Activated CD4-positive, alpha-beta memory T cell treated with anti-CD3 and anti-CD28 coated beads, Interleukin-2, amount 10 ng/mL, durations not matched to agents 7 days and 5 days (primary cell): Measurements from ENCODE around the gene ZAR1. TPM values are rescaled to one million over a fixed set of nuclear protein-coding genes. Genes with fewer than 3 reads are reported as not detected.

ENCODE experiments used
- CTCF ChIA-PET: fragments of 350-600 bp; sonication (Branson Sonifier 250); formaldehyde crosslinking; loops from one replicate; lab custom pipeline; 2021; ENCODE audit warnings: antibody characterized with exemption, inconsistent platforms; lab: Charles Lee
- POLR2A ChIA-PET: fragments of 350-600 bp; sonication (Branson Sonifier 250); formaldehyde crosslinking; loops from one replicate; lab custom pipeline; 2021; ENCODE audit warnings: antibody characterized with exemption; lab: Charles Lee
- DNase-seq: peaks from one replicate; pipeline ENCODE4 v3.0.0-alpha.2; 2020
- H3K27ac Mint-ChIP-seq: one replicate; pipeline ENCODE4 v1.8.0; 2021; ENCODE audit warnings: mild to moderate bottlenecking, mixed read lengths
- H3K27me3 Mint-ChIP-seq: one replicate; pipeline ENCODE4 v1.8.0; 2021; ENCODE audit warnings: mixed read lengths
- H3K36me3 Mint-ChIP-seq: one replicate; pipeline ENCODE4 v1.8.0; 2021; ENCODE audit warnings: low read depth, mixed read lengths
- H3K4me1 Mint-ChIP-seq: one replicate; pipeline ENCODE4 v1.8.0; 2021; ENCODE audit warnings: mixed read lengths
- H3K4me3 Mint-ChIP-seq: one replicate; pipeline ENCODE4 v1.8.0; 2021; ENCODE audit warnings: mild to moderate bottlenecking, mixed read lengths
- H3K9me3 Mint-ChIP-seq: one replicate; pipeline ENCODE4 v1.8.0; 2021; ENCODE audit warnings: mixed read lengths
- total RNA-seq, 2 experiments: library from RNA; stranded (reverse); gene quantifications; one replicate each; pipeline ENCODE4 v1.2.3, GENCODE V29; 2021

ZAR1 gene
- total RNA-seq, 2 experiments from 2014 or later = not detected

- ChIA-PET CTCF (no interaction called here), POLR2A (no interaction called here)
- no peak for DNase-seq
- Mint-ChIP-seq H3K4me1 (peaks cover 10% of the 10 kb centered on the region), H3K4me3 (no peak overlapping the region), H3K9me3 (no peaks in the 10 kb centered on the region), H3K27ac (no peak overlapping the region), H3K27me3 (peaks cover 20% of the 10 kb centered on the region), H3K36me3 (peaks cover 27% of the 10 kb centered on the region)
Measured at GRCh38 chr4:48495941-48496340, 5.9 kb downstream of the ZAR1 start.

GRCh38 chr4:48498895-48499294, 8.8 kb downstream of the ZAR1 start:
- H3K4me1 Mint-ChIP-seq = peaks cover 10% of the 10 kb centered on the region
- POLR2A ChIA-PET = no interaction called here
- peaks cover 36% of the 10 kb centered on the region for H3K36me3 Mint-ChIP-seq
- DNase-seq = no peak
- CTCF ChIA-PET = no interaction called here
- no peaks in the 10 kb centered on the region for H3K27me3 Mint-ChIP-seq
- H3K4me3 Mint-ChIP-seq = no peak overlapping the region
- no peaks in the 10 kb centered on the region for H3K9me3 Mint-ChIP-seq
- H3K27ac Mint-ChIP-seq = no peak overlapping the region

GRCh38 chr4:48499551-48500066, 9.6 kb downstream of the ZAR1 start:
- no peak overlapping the region for H3K4me3 Mint-ChIP-seq
- H3K36me3 Mint-ChIP-seq = peaks cover 36% of the 10 kb centered on the region
- H3K27ac Mint-ChIP-seq = no peak overlapping the region
- DNase-seq = no peak
- CTCF ChIA-PET = no interaction called here
- POLR2A ChIA-PET = interaction anchor here (0.9 kb wide), 1 partner anchor 14 kb away, joined by 3 read pairs; no protein-coding TSS in a partner anchor
- H3K4me1 Mint-ChIP-seq = peaks cover 15% of the 10 kb centered on the region
- H3K27me3 Mint-ChIP-seq = no peaks in the 10 kb centered on the region
- no peaks in the 10 kb centered on the region for H3K9me3 Mint-ChIP-seq

- ChIA-PET CTCF (no interaction called here), POLR2A (no interaction called here)
- DNase-seq = no peak
- peaks cover 42% of the 10 kb centered on the region for H3K36me3 Mint-ChIP-seq
- H3K9me3 Mint-ChIP-seq = no peaks in the 10 kb centered on the region
- no peaks in the 10 kb centered on the region for H3K27me3 Mint-ChIP-seq
- H3K4me3 Mint-ChIP-seq = no peak overlapping the region
- H3K4me1 Mint-ChIP-seq = peaks cover 17% of the 10 kb centered on the region
- no peak overlapping the region for H3K27ac Mint-ChIP-seq
Measured at GRCh38 chr4:48503233-48504025, 13.4 kb downstream of the ZAR1 start.

GRCh38 chr4:48504026-48504330, 13.9 kb downstream of the ZAR1 start:
- no peak for DNase-seq
- POLR2A ChIA-PET = no interaction called here
- H3K4me1 Mint-ChIP-seq = peaks cover 16% of the 10 kb centered on the region

GRCh38 chr4:48504352-48504751, 14.3 kb downstream of the ZAR1 start:
- Mint-ChIP-seq H3K4me1 (peaks cover 12% of the 10 kb centered on the region), H3K27ac (no peak overlapping the region), H3K4me3 (no peak overlapping the region), H3K36me3 (peaks cover 42% of the 10 kb centered on the region), H3K9me3 (no peaks in the 10 kb centered on the region), H3K27me3 (no peaks in the 10 kb centered on the region)
- CTCF ChIA-PET = no interaction called here
- DNase-seq = no peak
- POLR2A ChIA-PET = no interaction called here

More at GRCh38 chr4:48504026-48504330, 13.9 kb downstream of the ZAR1 start:
- Mint-ChIP-seq H3K36me3 (peaks cover 43% of the 10 kb centered on the region), H3K27ac (no peak overlapping the region), H3K27me3 (no peaks in the 10 kb centered on the region), H3K9me3 (no peaks in the 10 kb centered on the region), H3K4me3 (no peak overlapping the region)
- CTCF ChIA-PET = no interaction called here

GRCh38 chr4:48506716-48507115, 16.7 kb downstream of the ZAR1 start:
- Mint-ChIP-seq H3K36me3 (peaks cover 42% of the 10 kb centered on the region), H3K4me1 (peaks cover 7% of the 10 kb centered on the region), H3K9me3 (no peaks in the 10 kb centered on the region), H3K27me3 (no peaks in the 10 kb centered on the region), H3K27ac (no peak overlapping the region), H3K4me3 (no peak overlapping the region)
- ChIA-PET CTCF (no interaction called here), POLR2A (no interaction called here)
- no peak for DNase-seq

- H3K9me3 Mint-ChIP-seq = no peaks in the 10 kb centered on the region
- no peaks in the 10 kb centered on the region for H3K27me3 Mint-ChIP-seq
- ChIA-PET POLR2A (no interaction called here), CTCF (no interaction called here)
- DNase-seq = no peak
- no peak overlapping the region for H3K4me3 Mint-ChIP-seq
- peaks cover 1% of the 10 kb centered on the region for H3K4me1 Mint-ChIP-seq
- H3K36me3 Mint-ChIP-seq = peaks cover 55% of the 10 kb centered on the region
- no peak overlapping the region for H3K27ac Mint-ChIP-seq
Measured at GRCh38 chr4:48509543-48509942, 19.5 kb downstream of the ZAR1 start.

GRCh38 chr4:48518143-48518542, 28.1 kb downstream of the ZAR1 start:
- CTCF ChIA-PET = no interaction called here
- Mint-ChIP-seq H3K36me3 (peaks cover 52% of the 10 kb centered on the region), H3K27me3 (no peaks in the 10 kb centered on the region), H3K9me3 (no peaks in the 10 kb centered on the region), H3K27ac (no peak overlapping the region), H3K4me1 (no peaks in the 10 kb centered on the region), H3K4me3 (no peak overlapping the region)
- POLR2A ChIA-PET = no interaction called here
- DNase-seq = no peak

GRCh38 chr4:48526406-48526805, 36.4 kb downstream of the ZAR1 start:
- DNase-seq = no peak
- H3K9me3 Mint-ChIP-seq = no peaks in the 10 kb centered on the region
- H3K4me3 Mint-ChIP-seq = no peak overlapping the region
- no peaks in the 10 kb centered on the region for H3K4me1 Mint-ChIP-seq
- CTCF ChIA-PET = no interaction called here
- POLR2A ChIA-PET = interaction anchor here (0.9 kb wide), 1 partner anchor 253 kb away, joined by 3 read pairs; no protein-coding TSS in a partner anchor
- no peak overlapping the region for H3K27ac Mint-ChIP-seq
- peaks cover 67% of the 10 kb centered on the region for H3K36me3 Mint-ChIP-seq
- H3K27me3 Mint-ChIP-seq = no peaks in the 10 kb centered on the region

- H3K9me3 Mint-ChIP-seq = no peaks in the 10 kb centered on the region
- H3K36me3 Mint-ChIP-seq = peaks cover 44% of the 10 kb centered on the region
- ChIA-PET POLR2A (no interaction called here), CTCF (no interaction called here)
- H3K4me1 Mint-ChIP-seq = no peaks in the 10 kb centered on the region
- no peak overlapping the region for H3K4me3 Mint-ChIP-seq
- no peaks in the 10 kb centered on the region for H3K27me3 Mint-ChIP-seq
- no peak for DNase-seq
- H3K27ac Mint-ChIP-seq = no peak overlapping the region
Measured at GRCh38 chr4:48538358-48538757, 48.3 kb downstream of the ZAR1 start.

- no peaks in the 10 kb centered on the region for H3K4me1 Mint-ChIP-seq
- H3K27me3 Mint-ChIP-seq = no peaks in the 10 kb centered on the region
- H3K27ac Mint-ChIP-seq = no peak overlapping the region
- no peak overlapping the region for H3K4me3 Mint-ChIP-seq
- POLR2A ChIA-PET = no interaction called here
- DNase-seq = no peak
- peaks cover 50% of the 10 kb centered on the region for H3K36me3 Mint-ChIP-seq
- CTCF ChIA-PET = no interaction called here
- no peaks in the 10 kb centered on the region for H3K9me3 Mint-ChIP-seq
Measured at GRCh38 chr4:48539597-48539996, 49.5 kb downstream of the ZAR1 start.

- ChIA-PET CTCF (no interaction called here), POLR2A (no interaction called here)
- no peaks in the 10 kb centered on the region for H3K27me3 Mint-ChIP-seq
- H3K36me3 Mint-ChIP-seq = peaks cover 59% of the 10 kb centered on the region
- no peaks in the 10 kb centered on the region for H3K4me1 Mint-ChIP-seq
- H3K4me3 Mint-ChIP-seq = no peak overlapping the region
- H3K27ac Mint-ChIP-seq = no peak overlapping the region
- H3K9me3 Mint-ChIP-seq = no peaks in the 10 kb centered on the region
- no peak for DNase-seq
Measured at GRCh38 chr4:48542888-48543287, 52.8 kb downstream of the ZAR1 start.

- H3K27ac Mint-ChIP-seq = no peak overlapping the region
- ChIA-PET POLR2A (no interaction called here), CTCF (no interaction called here)
- H3K9me3 Mint-ChIP-seq = no peaks in the 10 kb centered on the region
- DNase-seq = no peak
- H3K36me3 Mint-ChIP-seq = peaks cover 59% of the 10 kb centered on the region
- no peak overlapping the region for H3K4me3 Mint-ChIP-seq
- H3K4me1 Mint-ChIP-seq = no peaks in the 10 kb centered on the region
- H3K27me3 Mint-ChIP-seq = no peaks in the 10 kb centered on the region
Measured at GRCh38 chr4:48543796-48544195, 53.7 kb downstream of the ZAR1 start.
